Endodermal cell (in vitro differentiated cells): ENCODE results near the gene HOATZ. TPM values are rescaled to one million over a fixed set of nuclear protein-coding genes. Genes with fewer than 3 reads are reported as not detected.

Experiments
- DNase-seq: peaks from one replicate; pipeline ENCODE4 v3.0.0-alpha.2; 2017
- H3K27ac ChIP-seq: 2 replicates; pipeline ENCODE4 v1.5.1; 2013; ENCODE audit warnings: mild to moderate bottlenecking, low read depth, low read length, moderate library complexity
- H3K27me3 ChIP-seq: 2 replicates; pipeline ENCODE4 v1.6.1; 2013; ENCODE audit warnings: mild to moderate bottlenecking, low read length, moderate library complexity; ENCODE audit not compliant: insufficient read depth, control insufficient read depth, poor library complexity, severe bottlenecking
- H3K36me3 ChIP-seq: 2 replicates; pipeline ENCODE4 v1.7.0; 2013; ENCODE audit warnings: mild to moderate bottlenecking, low read length, moderate library complexity; ENCODE audit not compliant: control insufficient read depth, insufficient read depth
- H3K4me1 ChIP-seq: one replicate; pipeline ENCODE4 v1.7.0; 2013; ENCODE audit warnings: low read length; ENCODE audit not compliant: control insufficient read depth, insufficient read depth
- H3K4me3 ChIP-seq: 2 replicates; pipeline ENCODE4 v1.5.1; 2013; ENCODE audit warnings: mild to moderate bottlenecking, low read length, moderate library complexity
- H3K9ac ChIP-seq: 2 replicates; pipeline ENCODE4 v1.6.1; 2013; ENCODE audit warnings: mild to moderate bottlenecking, low read length, moderate library complexity; ENCODE audit not compliant: poor library complexity, severe bottlenecking; ENCODE audit errors: extremely low read depth
- H3K9me3 ChIP-seq: 2 replicates; pipeline ENCODE4 v1.6.1; 2013; ENCODE audit warnings: mild to moderate bottlenecking, low read length, moderate library complexity; ENCODE audit not compliant: control insufficient read depth
- H3K27ac Mint-ChIP-seq: 2 replicates; pipeline ENCODE4 v1.8.0; 2020; ENCODE audit warnings: mixed read lengths
- H3K27me3 Mint-ChIP-seq: 2 replicates; pipeline ENCODE4 v1.8.0; 2021; ENCODE audit warnings: mild to moderate bottlenecking, mixed read lengths; ENCODE audit not compliant: insufficient read depth
- H3K36me3 Mint-ChIP-seq: 2 replicates; pipeline ENCODE4 v1.8.0; 2020; ENCODE audit warnings: low read depth, mixed read lengths
- H3K4me1 Mint-ChIP-seq: 2 replicates; pipeline ENCODE4 v1.8.0; 2020; ENCODE audit warnings: mixed read lengths
- H3K4me3 Mint-ChIP-seq: 2 replicates; pipeline ENCODE4 v1.8.0; 2020; ENCODE audit warnings: mild to moderate bottlenecking, moderate library complexity, mixed read lengths
- H3K9me3 Mint-ChIP-seq: 2 replicates; pipeline ENCODE4 v1.8.0; 2020; ENCODE audit warnings: mild to moderate bottlenecking, mixed read lengths
- WGBS, 2 experiments: methylation state at CpG; one replicate each; pipeline versions ENCODE4 v1.1.5 to v1.1.7; 2013; ENCODE audit warnings: missing lambda C conversion rate in 2 of 2, mixed read lengths in 1 of 2; ENCODE audit not compliant: insufficient coverage in 1 of 2, insufficient read length in 1 of 2; 5-methylcytosine and 5-hydroxymethylcytosine counted together
- total RNA-seq, 2 donors: library from RNA; stranded (reverse); fragmentation: NEBNext Ultra II Directional in 1 of 2; extraction: Animal tissue kit (Norgen Biotek cat#: 25700) in 1 of 2; gene quantifications; 2 replicates in 1 of 2; 3 replicates in 1 of 2; pipeline ENCODE4 v1.2.1, GENCODE V29; 2021
- TF ChIP-seq, protein P1 (sequence below): fragments of 200-600 bp; sonication (generic); conservative IDR thresholded peaks from 2 replicates; pipeline ENCODE4 v1.5.0; 2021; ENCODE audit warnings: antibody characterized with exemption, mild to moderate bottlenecking

HOATZ gene
- total RNA-seq, 2 donors from 2014 or later: 0.89 TPM; not detected in 1

DNA sequence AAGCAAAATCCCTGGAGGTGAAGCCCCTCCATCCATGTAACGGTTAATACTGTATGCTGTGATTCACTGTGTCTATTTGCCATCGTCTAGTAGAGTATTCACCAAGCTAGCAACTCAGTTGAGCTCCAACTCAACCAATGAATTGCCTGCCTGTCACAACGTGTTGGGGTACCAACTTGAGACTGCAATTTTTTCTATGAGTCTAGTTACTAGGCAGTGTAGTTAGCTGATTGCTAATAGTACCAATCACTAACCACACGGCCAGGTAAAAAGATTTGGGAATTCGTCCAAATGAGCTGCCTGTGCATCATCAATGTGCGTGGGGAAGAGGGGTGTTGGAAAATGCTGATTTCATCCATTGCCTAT lies 1.4 kb upstream of the HOATZ start:
- Mint-ChIP-seq H3K36me3 (no peaks in the 10 kb centered on the region), H3K9me3 (no peaks in the 10 kb centered on the region), H3K27me3 (peaks cover 48% of the 10 kb centered on the region), H3K4me1 (peaks cover 13% of the 10 kb centered on the region), H3K4me3 (peak overlapping the region; percentile 63), H3K27ac (no peak overlapping the region)
- H3K4me3 ChIP-seq: peak overlapping the region; percentile 46
- 40 to 82% methylated on average over 2 to 6 of the region's 6 CpGs for WGBS, 2 experiments
- no peaks in the 10 kb centered on the region for H3K9me3 ChIP-seq
- no peak overlapping the region for H3K27ac ChIP-seq
- no peaks in the 10 kb centered on the region for H3K36me3 ChIP-seq
- DNase-seq: no peak
- H3K4me1 ChIP-seq: peaks cover 6% of the 10 kb centered on the region
- TF ChIP-seq, protein P1, sequence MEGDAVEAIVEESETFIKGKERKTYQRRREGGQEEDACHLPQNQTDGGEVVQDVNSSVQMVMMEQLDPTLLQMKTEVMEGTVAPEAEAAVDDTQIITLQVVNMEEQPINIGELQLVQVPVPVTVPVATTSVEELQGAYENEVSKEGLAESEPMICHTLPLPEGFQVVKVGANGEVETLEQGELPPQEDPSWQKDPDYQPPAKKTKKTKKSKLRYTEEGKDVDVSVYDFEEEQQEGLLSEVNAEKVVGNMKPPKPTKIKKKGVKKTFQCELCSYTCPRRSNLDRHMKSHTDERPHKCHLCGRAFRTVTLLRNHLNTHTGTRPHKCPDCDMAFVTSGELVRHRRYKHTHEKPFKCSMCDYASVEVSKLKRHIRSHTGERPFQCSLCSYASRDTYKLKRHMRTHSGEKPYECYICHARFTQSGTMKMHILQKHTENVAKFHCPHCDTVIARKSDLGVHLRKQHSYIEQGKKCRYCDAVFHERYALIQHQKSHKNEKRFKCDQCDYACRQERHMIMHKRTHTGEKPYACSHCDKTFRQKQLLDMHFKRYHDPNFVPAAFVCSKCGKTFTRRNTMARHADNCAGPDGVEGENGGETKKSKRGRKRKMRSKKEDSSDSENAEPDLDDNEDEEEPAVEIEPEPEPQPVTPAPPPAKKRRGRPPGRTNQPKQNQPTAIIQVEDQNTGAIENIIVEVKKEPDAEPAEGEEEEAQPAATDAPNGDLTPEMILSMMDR: no peak
- H3K27me3 ChIP-seq: peaks cover 41% of the 10 kb centered on the region
- no peak overlapping the region for H3K9ac ChIP-seq

GRCh38 chr11:111515591-111515990 lies 1.0 kb downstream of the HOATZ start:
- Mint-ChIP-seq H3K27me3 (peaks cover 42% of the 10 kb centered on the region), H3K36me3 (no peaks in the 10 kb centered on the region), H3K4me1 (peaks cover 8% of the 10 kb centered on the region), H3K4me3 (no peak overlapping the region), H3K27ac (no peak overlapping the region), H3K9me3 (no peaks in the 10 kb centered on the region)
- WGBS, 2 experiments: 31 to 57% methylated on average over 2 of the region's 2 CpGs
- Histone ChIP-seq H3K4me3 (peak overlapping the region; percentile 60), H3K9me3 (no peaks in the 10 kb centered on the region), H3K9ac (no peak overlapping the region), H3K27me3 (peaks cover 36% of the 10 kb centered on the region), H3K27ac (no peak overlapping the region), H3K36me3 (no peaks in the 10 kb centered on the region), H3K4me1 (peaks cover 6% of the 10 kb centered on the region)
- TF ChIP-seq, protein P1: no peak
- no peak for DNase-seq

GRCh38 chr11:111518668-111519067 lies 4.1 kb downstream of the HOATZ start:
- Mint-ChIP-seq H3K27me3 (peaks cover 26% of the 10 kb centered on the region), H3K36me3 (no peaks in the 10 kb centered on the region), H3K4me3 (no peak overlapping the region), H3K4me1 (peaks cover 8% of the 10 kb centered on the region), H3K9me3 (no peaks in the 10 kb centered on the region), H3K27ac (no peak overlapping the region)
- Histone ChIP-seq H3K9ac (no peak overlapping the region), H3K27ac (no peak overlapping the region), H3K4me3 (no peak overlapping the region), H3K9me3 (no peaks in the 10 kb centered on the region), H3K27me3 (peaks cover 13% of the 10 kb centered on the region), H3K36me3 (no peaks in the 10 kb centered on the region), H3K4me1 (peaks cover 6% of the 10 kb centered on the region)
- TF ChIP-seq, protein P1: no peak
- 100% methylated on average over 1 of the region's 1 CpG for WGBS, 2 experiments
- DNase-seq: no peak
